ENCODE data around the gene PCBP4. TPM values are rescaled to one million over a fixed set of nuclear protein-coding genes. Genes with fewer than 3 reads are reported as not detected.

Gene PCBP4
- total RNA-seq, 1 experiment from 2014 or later, result 48.8 TPM

DNA sequence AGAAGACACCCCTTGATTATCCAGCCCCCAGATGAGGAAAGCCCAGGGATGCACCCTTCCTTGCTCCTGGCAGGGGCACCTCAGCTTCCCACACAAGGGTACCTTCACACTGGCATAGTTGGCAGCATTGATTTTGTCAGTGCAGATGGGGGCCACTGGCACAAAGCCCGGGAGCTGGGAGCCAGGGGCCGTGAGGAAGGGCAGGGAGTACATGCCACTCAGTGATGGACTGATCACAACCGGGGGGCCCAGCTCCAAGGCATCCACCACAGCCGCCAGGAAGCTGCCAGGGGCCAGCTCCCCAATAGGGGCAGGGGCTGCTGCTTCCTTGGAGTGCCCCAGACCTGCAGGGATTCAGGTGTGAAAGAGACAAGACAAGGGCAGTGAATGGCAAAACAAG, 2.6 kb upstream of the PCBP4 start:
- no TSS peak for BruUV-seq (replicated peaks)
- CTCF ChIA-PET, result interaction anchor here (1.1 to 1.4 kb wide), 2 partner anchors 12 to 27 kb away, joined by 5 to 6 read pairs; partner anchors contain the start of gene ACY1
- Histone ChIP-seq H3K9me2 (ENCODE audit: insufficient read depth) (no peaks in the 10 kb centered on the region), H3K9ac (ENCODE audit: low read length) (0 out of 2 replicates have a peak overlapping the region, but pooled peaks have one; percentile 7), H3K79me2 (ENCODE audit: insufficient read depth, low read length) (peaks cover 43% of the 10 kb centered on the region), H3K27ac (ENCODE audit: low read depth, low read length) (peak overlapping the region; percentile 82), H3K36me3 (ENCODE audit: control insufficient read depth in 1 of 2, insufficient read depth in 2 of 2, low read length in 2 of 2) (peaks cover 5 to 18% of the 10 kb centered on the region in 2 experiments; a peak in 2 of 4 replicates), H3K4me1 (ENCODE audit: control insufficient read depth in 1 of 2, insufficient read depth in 2 of 2, low read length in 2 of 2) (peaks cover 32 to 69% of the 10 kb centered on the region in 2 experiments), H3K4me2 (ENCODE audit: low read length) (peak overlapping the region; percentile 28; the same call in 1 of the 2 replicates), H3K4me3 (replicated peaks in 1 of 2; ENCODE audit: low read depth in 1 of 2, low read length in 2 of 2) (no peak overlapping the region), H4K20me1 (ENCODE audit: insufficient read depth) (0 out of 2 replicates have a peak, but pooled peaks cover 4% of the 10 kb centered on the region), H3K9me3 (ENCODE audit: control insufficient read depth in 1 of 2, insufficient read depth in 1 of 2, low read depth in 1 of 2, low read length in 2 of 2) (no peaks in the 10 kb centered on the region), H3K27me3 (ENCODE audit: insufficient read depth, low read length) (no peaks in the 10 kb centered on the region), H2AFZ (ENCODE audit: low read depth, low read length, poor library complexity, severe bottlenecking) (no peak overlapping the region)
- intact Hi-C loops (cut with micrococcal nuclease), result no loop called here
- ATAC-seq (no peak), DNase-seq (ENCODE audit: low read depth, low spot score) (no peak)
- RAD21 ChIA-PET (ENCODE audit: low non-redundant PET in 1 of 2, low total read pairs in 2 of 2, uncharacterized antibody in 2 of 2, unreplicated experiment in 2 of 2), result no interaction called here
- POLR2A ChIA-PET, result interaction anchor here (0.7 to 1.6 kb wide), 2 partner anchors 13 to 28 kb away, joined by 3 to 5 read pairs; partner anchors contain the start of gene RRP9
- TF ChIP-seq, protein P1, sequence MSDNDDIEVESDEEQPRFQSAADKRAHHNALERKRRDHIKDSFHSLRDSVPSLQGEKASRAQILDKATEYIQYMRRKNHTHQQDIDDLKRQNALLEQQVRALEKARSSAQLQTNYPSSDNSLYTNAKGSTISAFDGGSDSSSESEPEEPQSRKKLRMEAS (IDR thresholded peaks at IDR 0.05), result no peak

DNA sequence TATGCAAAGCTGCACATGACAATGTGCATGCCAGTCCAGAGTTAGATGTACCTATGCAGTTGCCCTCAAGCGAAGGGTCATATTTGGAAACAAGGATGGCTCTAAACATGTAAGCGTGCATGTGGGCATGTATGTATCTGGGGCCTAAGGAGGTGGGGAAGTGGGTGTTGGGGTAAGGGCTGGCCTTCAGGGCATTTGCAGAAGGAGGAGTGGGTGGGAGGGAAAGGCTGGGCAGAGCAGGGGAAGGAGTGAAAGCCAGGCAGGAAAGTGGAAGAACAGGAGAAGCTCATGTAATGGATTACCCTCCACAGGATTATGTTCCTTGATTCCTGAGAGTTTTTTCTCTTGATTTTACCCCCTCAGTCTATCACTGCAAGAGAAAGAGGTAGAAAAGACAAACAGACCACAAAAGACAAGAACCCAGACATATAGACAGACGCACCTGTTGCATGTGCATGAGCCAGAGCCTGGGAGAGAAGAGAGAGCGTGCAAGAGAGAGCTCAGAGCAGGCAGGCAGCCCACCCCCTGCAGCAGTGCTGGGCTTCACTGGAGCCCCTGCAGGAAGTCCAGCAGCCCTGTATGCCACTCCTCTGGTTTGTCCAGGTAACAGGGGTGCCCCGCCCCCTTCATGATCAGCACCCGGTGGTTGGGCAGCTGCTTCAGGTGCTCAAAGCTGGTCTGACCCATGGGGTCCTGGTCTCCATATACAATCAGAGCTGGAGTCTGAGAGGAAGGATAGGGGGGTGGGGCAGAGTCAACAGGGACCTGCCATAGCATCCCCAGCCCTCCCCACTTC, 1.8 kb upstream of the PCBP4 start:
- Histone ChIP-seq H3K27ac (ENCODE audit: low read depth, low read length) (peak overlapping the region; percentile 82), H3K36me3 (ENCODE audit: control insufficient read depth in 1 of 2, insufficient read depth in 2 of 2, low read length in 2 of 2) (peaks cover 5 to 18% of the 10 kb centered on the region in 2 experiments; a peak in 2 of 4 replicates), H3K4me1 (ENCODE audit: control insufficient read depth in 1 of 2, insufficient read depth in 2 of 2, low read length in 2 of 2) (peaks cover 26 to 62% of the 10 kb centered on the region in 2 experiments), H3K4me3 (replicated peaks in 1 of 2; ENCODE audit: low read depth in 1 of 2, low read length in 2 of 2) (no peak overlapping the region), H3K9me3 (ENCODE audit: control insufficient read depth in 1 of 2, insufficient read depth in 1 of 2, low read depth in 1 of 2, low read length in 2 of 2) (no peaks in the 10 kb centered on the region), H3K9me2 (ENCODE audit: insufficient read depth) (no peaks in the 10 kb centered on the region), H3K4me2 (ENCODE audit: low read length) (peak overlapping the region; percentile 99), H3K27me3 (ENCODE audit: insufficient read depth, low read length) (no peaks in the 10 kb centered on the region), H4K20me1 (ENCODE audit: insufficient read depth) (0 out of 2 replicates have a peak, but pooled peaks cover 4% of the 10 kb centered on the region), H2AFZ (ENCODE audit: low read depth, low read length, poor library complexity, severe bottlenecking) (no peak overlapping the region), H3K9ac (ENCODE audit: low read length) (no peak overlapping the region), H3K79me2 (ENCODE audit: insufficient read depth, low read length) (peaks cover 43% of the 10 kb centered on the region)
- ChIA-PET CTCF (interaction anchor here (1.1 to 1.4 kb wide), 2 partner anchors 13 to 26 kb away, joined by 5 to 6 read pairs; partner anchors contain the start of gene ACY1), POLR2A (interaction anchor here (1.0 to 1.6 kb wide), 3 partner anchors 14 to 27 kb away, joined by 3 to 5 read pairs (median 3); partner anchors contain the start of genes RPL29 and RRP9), RAD21 (ENCODE audit: low non-redundant PET in 1 of 2, low total read pairs in 2 of 2, uncharacterized antibody in 2 of 2, unreplicated experiment in 2 of 2) (no interaction called here)
- DNase-seq (ENCODE audit: low read depth, low spot score) (no peak), ATAC-seq (no peak)
- TF ChIP-seq, protein P1 (IDR thresholded peaks at IDR 0.05), result no peak
- no peak for TF ChIP-seq ZNF274 (IDR thresholded peaks at IDR 0.05; ENCODE audit: low read depth, low read length)
- intact Hi-C loops (cut with micrococcal nuclease), result no loop called here
- BruUV-seq (replicated peaks), result TSS peak; percentile 14
